Panc1 (cell line): ENCODE results near the gene NAA25. TPM values are rescaled to one million over a fixed set of nuclear protein-coding genes. Genes with fewer than 3 reads are reported as not detected.

Experiments
- ATAC-seq: fragments of 200-7000 bp; cut with Tn5 transposase; 2 replicates; pipeline ENCODE4 v1.9.1; 2020; ENCODE audit warnings: mild to moderate bottlenecking, moderate library complexity
- BruUV-seq: library from RNA; stranded (reverse); fragments of 400-500 nt; replicated peaks from 2 replicates; lab custom pipeline; 2021; lab: Mats Ljungman, UMichigan
- CTCF ChIA-PET: fragments of 300-600 bp; sonication (Branson Sonifier 250); formaldehyde crosslinking; loops from one replicate; lab custom pipeline; 2022; ENCODE audit warnings: antibody characterized with exemption; lab: Charles Lee
- POLR2A ChIA-PET: fragments of 300-600 bp; sonication (Branson Sonifier 250); formaldehyde crosslinking; loops from one replicate; lab custom pipeline; 2022; ENCODE audit warnings: antibody characterized with exemption; lab: Charles Lee
- DNase-seq: peaks from one replicate; pipeline ENCODE4 v3.0.0-alpha.2; 2010; ENCODE audit warnings: low read depth, low spot score
- H3K27ac ChIP-seq: 2 replicates; pipeline ENCODE4 v1.5.1; 2011; ENCODE audit warnings: mild to moderate bottlenecking, low read length, inconsistent platforms
- H3K27me3 ChIP-seq: fragments of 200-500 bp; sonication (Bioruptor generic); 2 replicates; pipeline ENCODE4 v1.6.0; 2014; ENCODE audit warnings: low read length, inconsistent platforms; ENCODE audit not compliant: control insufficient read depth, insufficient read depth
- H3K36me3 ChIP-seq: fragments of 200-500 bp; sonication (Bioruptor generic); 2 replicates; pipeline ENCODE4 v1.5.1; 2014; ENCODE audit warnings: inconsistent platforms, mild to moderate bottlenecking, low read length, moderate library complexity; ENCODE audit not compliant: control insufficient read depth, insufficient read depth
- H3K4me1 ChIP-seq: 2 replicates; pipeline ENCODE4 v1.5.1; 2011; ENCODE audit warnings: inconsistent platforms, mild to moderate bottlenecking, low read length, moderate library complexity; ENCODE audit not compliant: control insufficient read depth, insufficient read depth
- H3K4me3 ChIP-seq, 2 experiments: 2 replicates each; pipeline ENCODE4 v1.5.1; 2011 to 2012; ENCODE audit warnings: low read depth in 2 of 2, low read length in 2 of 2, mild to moderate bottlenecking in 2 of 2, inconsistent platforms in 1 of 2, moderate library complexity in 1 of 2
- H3K9me3 ChIP-seq: fragments of 200-500 bp; sonication (Bioruptor generic); 2 replicates; pipeline ENCODE4 v1.5.1; 2014; ENCODE audit warnings: low read depth, mild to moderate bottlenecking, inconsistent platforms, low read length, moderate library complexity; ENCODE audit not compliant: control insufficient read depth, insufficient read depth
- POLR2AphosphoS5 ChIP-seq: IDR thresholded peaks from 2 replicates; pipeline ENCODE4 v1.6.1; 2012; ENCODE audit warnings: mild to moderate bottlenecking, low read depth, low read length, moderate library complexity
- SIN3A ChIP-seq: IDR thresholded peaks from 2 replicates; pipeline ENCODE4 v1.6.1; 2012; ENCODE audit warnings: low read depth, mild to moderate bottlenecking, low read length, moderate library complexity, borderline replicate concordance; ENCODE audit not compliant: insufficient read depth
- TCF7L2 ChIP-seq: IDR thresholded peaks from 2 replicates; pipeline ENCODE4 v1.6.1; 2011; ENCODE audit warnings: mild to moderate bottlenecking, low read depth, low read length, inconsistent platforms
- in situ Hi-C: cut with HindIII; loops from 2 replicates; pipeline ENCODE4 v1.10.0; 2016; ENCODE audit warnings: low sequenced_read_pairs, low pct_unique_long_range_greater_than_20kb
- intact Hi-C: fragments of 100-400 bp; cut with micrococcal nuclease; formaldehyde crosslinking; loops from one replicate; pipeline ENCODE4 v1.10.0; 2022; ENCODE audit not compliant: unreplicated experiment
- total RNA-seq: library from RNA; stranded (reverse); gene quantifications from one replicate; pipeline ENCODE4 v1.2.1, GENCODE V29; 2021; ENCODE audit not compliant: unreplicated experiment
- TF ChIP-seq, protein P1 (sequence below), 2 experiments: IDR thresholded peaks; 2 replicates each; pipeline ENCODE4 v1.6.1; 2011 to 2012; ENCODE audit warnings: low read depth in 2 of 2, control low read depth in 1 of 2, low read length in 1 of 2, mild to moderate bottlenecking in 1 of 2, moderate library complexity in 1 of 2; ENCODE audit not compliant: insufficient read depth in 1 of 2
- TF ChIP-seq, protein P2 (sequence below): fragments of 450-650 bp; IDR thresholded peaks from 2 replicates; pipeline ENCODE4 v1.5.1; 2017; ENCODE audit warnings: mild to moderate bottlenecking

The NAA25 gene
- total RNA-seq, 1 experiment from 2014 or later = 32.2 TPM

DNA sequence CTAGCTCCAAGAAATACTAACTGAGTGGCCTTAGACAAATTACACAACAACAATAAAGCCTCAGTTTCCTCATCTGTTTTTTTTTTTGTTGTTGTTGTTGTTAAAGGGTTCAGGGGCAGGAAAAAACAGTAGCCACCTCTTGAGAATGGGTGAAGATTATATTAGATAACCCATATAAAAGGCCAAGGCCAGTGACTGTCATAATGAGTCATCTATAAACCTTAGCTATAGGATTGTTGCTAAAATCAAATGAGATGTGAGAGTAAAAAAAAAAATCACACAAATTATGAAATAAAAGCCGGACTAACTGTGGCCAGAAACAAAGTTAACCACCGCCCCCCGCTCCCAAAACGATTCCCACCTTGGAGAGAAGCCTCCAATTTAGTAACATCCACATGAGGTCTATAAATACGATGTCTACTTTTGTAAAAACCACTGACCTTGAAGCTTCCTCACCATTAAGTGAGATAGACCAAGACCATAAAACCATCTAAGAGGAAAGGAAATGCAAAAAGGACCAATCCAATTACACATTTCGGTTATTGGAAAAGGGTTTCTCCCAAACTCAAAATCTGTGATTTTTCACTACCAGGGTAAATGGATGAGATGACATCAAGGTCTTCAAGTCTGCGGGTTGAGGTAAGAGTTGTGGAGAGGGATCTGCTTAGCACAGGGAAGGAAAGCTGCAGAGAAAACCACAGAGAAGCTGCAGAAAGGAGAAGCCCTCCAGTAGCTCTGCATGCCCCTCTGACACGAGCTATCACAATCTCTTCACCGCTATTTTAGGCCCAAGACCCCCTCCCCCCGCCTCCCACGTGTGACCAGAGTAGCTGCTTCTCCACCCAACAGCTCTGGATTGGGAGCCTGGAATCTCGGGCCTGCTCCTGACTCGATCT, 1.0 kb downstream of the NAA25 start:
- intact Hi-C loops = no loop called here
- ChIA-PET POLR2A (no interaction called here), CTCF (no interaction called here)
- ATAC-seq (0 out of 2 replicates have a peak, but pooled peaks have one; percentile 9), DNase-seq (no peak)
- Histone ChIP-seq H3K27me3 (no peaks in the 10 kb centered on the region), H3K36me3 (peaks cover 9% of the 10 kb centered on the region), H3K27ac (peak overlapping the region; percentile 100), H3K4me1 (peaks cover 32% of the 10 kb centered on the region), H3K9me3 (no peaks in the 10 kb centered on the region), H3K4me3 (peak overlapping the region; percentile 88 to 93)
- TSS peak; percentile 73 for BruUV-seq
- in situ Hi-C loops = no loop called here
- TF ChIP-seq SIN3A (no peak), TCF7L2 (no peak), POLR2AphosphoS5 (no peak)
- TF ChIP-seq, protein P1, sequence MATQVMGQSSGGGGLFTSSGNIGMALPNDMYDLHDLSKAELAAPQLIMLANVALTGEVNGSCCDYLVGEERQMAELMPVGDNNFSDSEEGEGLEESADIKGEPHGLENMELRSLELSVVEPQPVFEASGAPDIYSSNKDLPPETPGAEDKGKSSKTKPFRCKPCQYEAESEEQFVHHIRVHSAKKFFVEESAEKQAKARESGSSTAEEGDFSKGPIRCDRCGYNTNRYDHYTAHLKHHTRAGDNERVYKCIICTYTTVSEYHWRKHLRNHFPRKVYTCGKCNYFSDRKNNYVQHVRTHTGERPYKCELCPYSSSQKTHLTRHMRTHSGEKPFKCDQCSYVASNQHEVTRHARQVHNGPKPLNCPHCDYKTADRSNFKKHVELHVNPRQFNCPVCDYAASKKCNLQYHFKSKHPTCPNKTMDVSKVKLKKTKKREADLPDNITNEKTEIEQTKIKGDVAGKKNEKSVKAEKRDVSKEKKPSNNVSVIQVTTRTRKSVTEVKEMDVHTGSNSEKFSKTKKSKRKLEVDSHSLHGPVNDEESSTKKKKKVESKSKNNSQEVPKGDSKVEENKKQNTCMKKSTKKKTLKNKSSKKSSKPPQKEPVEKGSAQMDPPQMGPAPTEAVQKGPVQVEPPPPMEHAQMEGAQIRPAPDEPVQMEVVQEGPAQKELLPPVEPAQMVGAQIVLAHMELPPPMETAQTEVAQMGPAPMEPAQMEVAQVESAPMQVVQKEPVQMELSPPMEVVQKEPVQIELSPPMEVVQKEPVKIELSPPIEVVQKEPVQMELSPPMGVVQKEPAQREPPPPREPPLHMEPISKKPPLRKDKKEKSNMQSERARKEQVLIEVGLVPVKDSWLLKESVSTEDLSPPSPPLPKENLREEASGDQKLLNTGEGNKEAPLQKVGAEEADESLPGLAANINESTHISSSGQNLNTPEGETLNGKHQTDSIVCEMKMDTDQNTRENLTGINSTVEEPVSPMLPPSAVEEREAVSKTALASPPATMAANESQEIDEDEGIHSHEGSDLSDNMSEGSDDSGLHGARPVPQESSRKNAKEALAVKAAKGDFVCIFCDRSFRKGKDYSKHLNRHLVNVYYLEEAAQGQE (IDR thresholded peaks at IDR 0.05; ENCODE audit: insufficient read depth in 1 of 2, low read depth in 2 of 2, low read length in 1 of 2) = no peak
- TF ChIP-seq, protein P2, sequence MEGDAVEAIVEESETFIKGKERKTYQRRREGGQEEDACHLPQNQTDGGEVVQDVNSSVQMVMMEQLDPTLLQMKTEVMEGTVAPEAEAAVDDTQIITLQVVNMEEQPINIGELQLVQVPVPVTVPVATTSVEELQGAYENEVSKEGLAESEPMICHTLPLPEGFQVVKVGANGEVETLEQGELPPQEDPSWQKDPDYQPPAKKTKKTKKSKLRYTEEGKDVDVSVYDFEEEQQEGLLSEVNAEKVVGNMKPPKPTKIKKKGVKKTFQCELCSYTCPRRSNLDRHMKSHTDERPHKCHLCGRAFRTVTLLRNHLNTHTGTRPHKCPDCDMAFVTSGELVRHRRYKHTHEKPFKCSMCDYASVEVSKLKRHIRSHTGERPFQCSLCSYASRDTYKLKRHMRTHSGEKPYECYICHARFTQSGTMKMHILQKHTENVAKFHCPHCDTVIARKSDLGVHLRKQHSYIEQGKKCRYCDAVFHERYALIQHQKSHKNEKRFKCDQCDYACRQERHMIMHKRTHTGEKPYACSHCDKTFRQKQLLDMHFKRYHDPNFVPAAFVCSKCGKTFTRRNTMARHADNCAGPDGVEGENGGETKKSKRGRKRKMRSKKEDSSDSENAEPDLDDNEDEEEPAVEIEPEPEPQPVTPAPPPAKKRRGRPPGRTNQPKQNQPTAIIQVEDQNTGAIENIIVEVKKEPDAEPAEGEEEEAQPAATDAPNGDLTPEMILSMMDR = no peak

DNA sequence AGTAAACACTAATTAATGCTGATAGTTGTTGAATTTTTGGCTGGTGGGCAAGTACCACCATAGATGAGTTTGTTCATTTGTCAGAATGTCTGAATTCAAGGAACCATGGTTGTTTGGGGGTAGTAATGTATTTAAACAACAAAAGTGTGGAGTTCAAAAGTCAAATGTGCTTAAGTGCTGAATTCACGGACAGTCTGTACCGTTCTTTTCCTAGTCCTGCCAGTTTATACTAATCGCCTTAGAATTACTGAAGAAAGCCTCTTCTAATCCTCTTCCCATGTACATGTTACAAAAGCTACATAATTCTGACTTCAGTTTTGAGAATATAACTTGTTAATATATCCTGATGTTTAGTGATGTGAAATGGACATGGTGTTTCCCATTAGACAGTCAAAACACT, 2.7 kb downstream of the NAA25 start:
- DNase-seq = no peak
- Histone ChIP-seq H3K27me3 (no peaks in the 10 kb centered on the region), H3K27ac (no peak overlapping the region), H3K9me3 (no peaks in the 10 kb centered on the region), H3K36me3 (peaks cover 12% of the 10 kb centered on the region), H3K4me1 (peaks cover 24% of the 10 kb centered on the region), H3K4me3 (no peak overlapping the region)
- CTCF ChIA-PET = no interaction called here
- POLR2A ChIA-PET = interaction anchor here (0.6 kb wide), 1 partner anchor 106 kb away, joined by 5 read pairs; no protein-coding TSS in a partner anchor
- TF ChIP-seq POLR2AphosphoS5 (no peak), SIN3A (no peak), TCF7L2 (no peak)
- TF ChIP-seq, protein P1 (IDR thresholded peaks at IDR 0.05; ENCODE audit: insufficient read depth in 1 of 2, low read depth in 2 of 2, low read length in 1 of 2) = no peak
- TF ChIP-seq, protein P2 = no peak
- ATAC-seq = no peak
- intact Hi-C loops = no loop called here
- BruUV-seq = no TSS peak
- in situ Hi-C loops = no loop called here
